Measurements from ENCODE around the gene SMARCB1.

DNA sequence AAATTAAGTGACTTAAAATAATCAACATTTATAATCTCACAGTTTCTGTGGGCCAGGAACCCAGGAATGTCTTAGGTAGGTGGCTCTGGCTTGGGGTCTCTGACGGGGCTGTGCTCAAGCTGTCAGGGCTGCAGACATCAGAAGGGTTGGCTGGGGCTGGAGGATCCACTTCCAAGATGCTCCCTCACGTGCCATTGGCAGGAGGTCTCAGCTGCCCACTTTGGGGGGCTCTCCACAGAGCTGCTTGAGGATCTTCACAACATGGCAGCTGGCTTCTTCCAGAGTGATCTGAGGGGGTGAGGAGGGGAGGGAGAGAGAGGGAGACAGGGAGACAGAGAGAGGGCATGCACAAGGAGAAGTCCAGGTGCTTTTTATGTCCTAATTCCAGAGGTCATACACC is 89.0 kb downstream of the SMARCB1 start:
- TF ChIP-seq EZH2 (IDR thresholded peaks at IDR 0.05; ENCODE audit: low read depth, unreplicated experiment) (no peak), NANOG (IDR thresholded peaks at IDR 0.05; ENCODE audit: borderline replicate concordance) (no peak), POLR2AphosphoS5 (IDR thresholded peaks at IDR 0.05; ENCODE audit: low read depth) (no peak), CREB1 (CRISPR knock-in tag; IDR thresholded peaks at IDR 0.05; ENCODE audit: low read depth) (no peak), EZH2phosphoT487 (IDR thresholded peaks at IDR 0.05; ENCODE audit: unreplicated experiment) (no peak)
- TF ChIP-seq, protein P1, sequence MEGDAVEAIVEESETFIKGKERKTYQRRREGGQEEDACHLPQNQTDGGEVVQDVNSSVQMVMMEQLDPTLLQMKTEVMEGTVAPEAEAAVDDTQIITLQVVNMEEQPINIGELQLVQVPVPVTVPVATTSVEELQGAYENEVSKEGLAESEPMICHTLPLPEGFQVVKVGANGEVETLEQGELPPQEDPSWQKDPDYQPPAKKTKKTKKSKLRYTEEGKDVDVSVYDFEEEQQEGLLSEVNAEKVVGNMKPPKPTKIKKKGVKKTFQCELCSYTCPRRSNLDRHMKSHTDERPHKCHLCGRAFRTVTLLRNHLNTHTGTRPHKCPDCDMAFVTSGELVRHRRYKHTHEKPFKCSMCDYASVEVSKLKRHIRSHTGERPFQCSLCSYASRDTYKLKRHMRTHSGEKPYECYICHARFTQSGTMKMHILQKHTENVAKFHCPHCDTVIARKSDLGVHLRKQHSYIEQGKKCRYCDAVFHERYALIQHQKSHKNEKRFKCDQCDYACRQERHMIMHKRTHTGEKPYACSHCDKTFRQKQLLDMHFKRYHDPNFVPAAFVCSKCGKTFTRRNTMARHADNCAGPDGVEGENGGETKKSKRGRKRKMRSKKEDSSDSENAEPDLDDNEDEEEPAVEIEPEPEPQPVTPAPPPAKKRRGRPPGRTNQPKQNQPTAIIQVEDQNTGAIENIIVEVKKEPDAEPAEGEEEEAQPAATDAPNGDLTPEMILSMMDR (conservative IDR thresholded peaks at IDR 0.05; ENCODE audit: low read depth in 2 of 2), result no peak
- TF ChIP-seq, protein P2, sequence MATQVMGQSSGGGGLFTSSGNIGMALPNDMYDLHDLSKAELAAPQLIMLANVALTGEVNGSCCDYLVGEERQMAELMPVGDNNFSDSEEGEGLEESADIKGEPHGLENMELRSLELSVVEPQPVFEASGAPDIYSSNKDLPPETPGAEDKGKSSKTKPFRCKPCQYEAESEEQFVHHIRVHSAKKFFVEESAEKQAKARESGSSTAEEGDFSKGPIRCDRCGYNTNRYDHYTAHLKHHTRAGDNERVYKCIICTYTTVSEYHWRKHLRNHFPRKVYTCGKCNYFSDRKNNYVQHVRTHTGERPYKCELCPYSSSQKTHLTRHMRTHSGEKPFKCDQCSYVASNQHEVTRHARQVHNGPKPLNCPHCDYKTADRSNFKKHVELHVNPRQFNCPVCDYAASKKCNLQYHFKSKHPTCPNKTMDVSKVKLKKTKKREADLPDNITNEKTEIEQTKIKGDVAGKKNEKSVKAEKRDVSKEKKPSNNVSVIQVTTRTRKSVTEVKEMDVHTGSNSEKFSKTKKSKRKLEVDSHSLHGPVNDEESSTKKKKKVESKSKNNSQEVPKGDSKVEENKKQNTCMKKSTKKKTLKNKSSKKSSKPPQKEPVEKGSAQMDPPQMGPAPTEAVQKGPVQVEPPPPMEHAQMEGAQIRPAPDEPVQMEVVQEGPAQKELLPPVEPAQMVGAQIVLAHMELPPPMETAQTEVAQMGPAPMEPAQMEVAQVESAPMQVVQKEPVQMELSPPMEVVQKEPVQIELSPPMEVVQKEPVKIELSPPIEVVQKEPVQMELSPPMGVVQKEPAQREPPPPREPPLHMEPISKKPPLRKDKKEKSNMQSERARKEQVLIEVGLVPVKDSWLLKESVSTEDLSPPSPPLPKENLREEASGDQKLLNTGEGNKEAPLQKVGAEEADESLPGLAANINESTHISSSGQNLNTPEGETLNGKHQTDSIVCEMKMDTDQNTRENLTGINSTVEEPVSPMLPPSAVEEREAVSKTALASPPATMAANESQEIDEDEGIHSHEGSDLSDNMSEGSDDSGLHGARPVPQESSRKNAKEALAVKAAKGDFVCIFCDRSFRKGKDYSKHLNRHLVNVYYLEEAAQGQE (IDR thresholded peaks at IDR 0.05; ENCODE audit: unreplicated experiment), result no peak
- TF ChIP-seq, protein P3, sequence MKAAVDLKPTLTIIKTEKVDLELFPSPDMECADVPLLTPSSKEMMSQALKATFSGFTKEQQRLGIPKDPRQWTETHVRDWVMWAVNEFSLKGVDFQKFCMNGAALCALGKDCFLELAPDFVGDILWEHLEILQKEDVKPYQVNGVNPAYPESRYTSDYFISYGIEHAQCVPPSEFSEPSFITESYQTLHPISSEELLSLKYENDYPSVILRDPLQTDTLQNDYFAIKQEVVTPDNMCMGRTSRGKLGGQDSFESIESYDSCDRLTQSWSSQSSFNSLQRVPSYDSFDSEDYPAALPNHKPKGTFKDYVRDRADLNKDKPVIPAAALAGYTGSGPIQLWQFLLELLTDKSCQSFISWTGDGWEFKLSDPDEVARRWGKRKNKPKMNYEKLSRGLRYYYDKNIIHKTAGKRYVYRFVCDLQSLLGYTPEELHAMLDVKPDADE (IDR thresholded peaks at IDR 0.05), result no peak
- TF ChIP-seq, protein P4, sequence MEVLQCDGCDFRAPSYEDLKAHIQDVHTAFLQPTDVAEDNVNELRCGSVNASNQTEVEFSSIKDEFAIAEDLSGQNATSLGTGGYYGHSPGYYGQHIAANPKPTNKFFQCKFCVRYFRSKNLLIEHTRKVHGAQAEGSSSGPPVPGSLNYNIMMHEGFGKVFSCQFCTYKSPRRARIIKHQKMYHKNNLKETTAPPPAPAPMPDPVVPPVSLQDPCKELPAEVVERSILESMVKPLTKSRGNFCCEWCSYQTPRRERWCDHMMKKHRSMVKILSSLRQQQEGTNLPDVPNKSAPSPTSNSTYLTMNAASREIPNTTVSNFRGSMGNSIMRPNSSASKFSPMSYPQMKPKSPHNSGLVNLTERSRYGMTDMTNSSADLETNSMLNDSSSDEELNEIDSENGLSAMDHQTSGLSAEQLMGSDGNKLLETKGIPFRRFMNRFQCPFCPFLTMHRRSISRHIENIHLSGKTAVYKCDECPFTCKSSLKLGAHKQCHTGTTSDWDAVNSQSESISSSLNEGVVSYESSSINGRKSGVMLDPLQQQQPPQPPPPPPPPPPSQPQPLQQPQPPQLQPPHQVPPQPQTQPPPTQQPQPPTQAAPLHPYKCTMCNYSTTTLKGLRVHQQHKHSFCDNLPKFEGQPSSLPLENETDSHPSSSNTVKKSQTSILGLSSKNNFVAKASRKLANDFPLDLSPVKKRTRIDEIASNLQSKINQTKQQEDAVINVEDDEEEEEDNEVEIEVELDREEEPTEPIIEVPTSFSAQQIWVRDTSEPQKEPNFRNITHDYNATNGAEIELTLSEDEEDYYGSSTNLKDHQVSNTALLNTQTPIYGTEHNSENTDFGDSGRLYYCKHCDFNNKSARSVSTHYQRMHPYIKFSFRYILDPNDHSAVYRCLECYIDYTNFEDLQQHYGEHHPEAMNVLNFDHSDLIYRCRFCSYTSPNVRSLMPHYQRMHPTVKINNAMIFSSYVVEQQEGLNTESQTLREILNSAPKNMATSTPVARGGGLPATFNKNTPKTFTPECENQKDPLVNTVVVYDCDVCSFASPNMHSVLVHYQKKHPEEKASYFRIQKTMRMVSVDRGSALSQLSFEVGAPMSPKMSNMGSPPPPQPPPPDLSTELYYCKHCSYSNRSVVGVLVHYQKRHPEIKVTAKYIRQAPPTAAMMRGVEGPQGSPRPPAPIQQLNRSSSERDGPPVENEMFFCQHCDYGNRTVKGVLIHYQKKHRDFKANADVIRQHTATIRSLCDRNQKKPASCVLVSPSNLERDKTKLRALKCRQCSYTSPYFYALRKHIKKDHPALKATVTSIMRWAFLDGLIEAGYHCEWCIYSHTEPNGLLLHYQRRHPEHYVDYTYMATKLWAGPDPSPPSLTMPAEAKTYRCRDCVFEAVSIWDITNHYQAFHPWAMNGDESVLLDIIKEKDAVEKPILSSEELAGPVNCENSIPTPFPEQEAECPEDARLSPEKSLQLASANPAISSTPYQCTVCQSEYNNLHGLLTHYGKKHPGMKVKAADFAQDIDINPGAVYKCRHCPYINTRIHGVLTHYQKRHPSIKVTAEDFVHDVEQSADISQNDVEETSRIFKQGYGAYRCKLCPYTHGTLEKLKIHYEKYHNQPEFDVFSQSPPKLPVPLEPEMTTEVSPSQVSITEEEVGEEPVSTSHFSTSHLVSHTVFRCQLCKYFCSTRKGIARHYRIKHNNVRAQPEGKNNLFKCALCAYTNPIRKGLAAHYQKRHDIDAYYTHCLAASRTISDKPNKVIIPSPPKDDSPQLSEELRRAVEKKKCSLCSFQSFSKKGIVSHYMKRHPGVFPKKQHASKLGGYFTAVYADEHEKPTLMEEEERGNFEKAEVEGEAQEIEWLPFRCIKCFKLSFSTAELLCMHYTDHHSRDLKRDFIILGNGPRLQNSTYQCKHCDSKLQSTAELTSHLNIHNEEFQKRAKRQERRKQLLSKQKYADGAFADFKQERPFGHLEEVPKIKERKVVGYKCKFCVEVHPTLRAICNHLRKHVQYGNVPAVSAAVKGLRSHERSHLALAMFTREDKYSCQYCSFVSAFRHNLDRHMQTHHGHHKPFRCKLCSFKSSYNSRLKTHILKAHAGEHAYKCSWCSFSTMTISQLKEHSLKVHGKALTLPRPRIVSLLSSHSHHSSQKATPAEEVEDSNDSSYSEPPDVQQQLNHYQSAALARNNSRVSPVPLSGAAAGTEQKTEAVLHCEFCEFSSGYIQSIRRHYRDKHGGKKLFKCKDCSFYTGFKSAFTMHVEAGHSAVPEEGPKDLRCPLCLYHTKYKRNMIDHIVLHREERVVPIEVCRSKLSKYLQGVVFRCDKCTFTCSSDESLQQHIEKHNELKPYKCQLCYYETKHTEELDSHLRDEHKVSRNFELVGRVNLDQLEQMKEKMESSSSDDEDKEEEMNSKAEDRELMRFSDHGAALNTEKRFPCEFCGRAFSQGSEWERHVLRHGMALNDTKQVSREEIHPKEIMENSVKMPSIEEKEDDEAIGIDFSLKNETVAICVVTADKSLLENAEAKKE (CRISPR knock-in tag; IDR thresholded peaks at IDR 0.05), result no peak

All from GM23338 (cell line).